Endothelial cell of umbilical vein (primary cell): ENCODE measurements around the gene MRPL24.

Source experiments
- EZH2 ChIP-seq: IDR thresholded peaks from 2 replicates; pipeline ENCODE4 v1.6.1; 2012; ENCODE audit warnings: borderline replicate concordance, low read depth, mild to moderate bottlenecking, moderate library complexity, low read length, inconsistent platforms; ENCODE audit not compliant: severe bottlenecking
- FOS ChIP-seq: IDR thresholded peaks from 2 replicates; pipeline ENCODE4 v1.6.1; 2011; ENCODE audit warnings: mild to moderate bottlenecking, low read length, moderate library complexity, borderline replicate concordance; ENCODE audit not compliant: insufficient read depth
- JUN ChIP-seq: IDR thresholded peaks from 2 replicates; pipeline ENCODE4 v1.6.1; 2011; ENCODE audit warnings: borderline replicate concordance, low read depth; ENCODE audit not compliant: insufficient read length, insufficient read depth
- POLR2A ChIP-seq: IDR thresholded peaks from 2 replicates; pipeline ENCODE4 v1.6.1; 2012; ENCODE audit warnings: low read depth, mild to moderate bottlenecking, control low read depth, low read length
- POLR2AphosphoS5 ChIP-seq: IDR thresholded peaks from 2 replicates; pipeline ENCODE4 v1.6.1; 2012; ENCODE audit warnings: low read depth, mild to moderate bottlenecking, control low read depth, low read length, moderate library complexity; ENCODE audit not compliant: insufficient read depth
- TF ChIP-seq, protein P1 (sequence below), 2 donors: IDR thresholded peaks; 1 replicate in 1 of 2; 2 replicates in 1 of 2; pipeline ENCODE4 v1.5.1; 2011; ENCODE audit warnings: low read length in 2 of 2, mild to moderate bottlenecking in 2 of 2, moderate library complexity in 2 of 2, control low read depth in 1 of 2, inconsistent platforms in 1 of 2, low read depth in 1 of 2; ENCODE audit not compliant: insufficient read depth in 1 of 2; ENCODE audit errors: extremely low read depth in 1 of 2

- TF ChIP-seq, protein P1, sequence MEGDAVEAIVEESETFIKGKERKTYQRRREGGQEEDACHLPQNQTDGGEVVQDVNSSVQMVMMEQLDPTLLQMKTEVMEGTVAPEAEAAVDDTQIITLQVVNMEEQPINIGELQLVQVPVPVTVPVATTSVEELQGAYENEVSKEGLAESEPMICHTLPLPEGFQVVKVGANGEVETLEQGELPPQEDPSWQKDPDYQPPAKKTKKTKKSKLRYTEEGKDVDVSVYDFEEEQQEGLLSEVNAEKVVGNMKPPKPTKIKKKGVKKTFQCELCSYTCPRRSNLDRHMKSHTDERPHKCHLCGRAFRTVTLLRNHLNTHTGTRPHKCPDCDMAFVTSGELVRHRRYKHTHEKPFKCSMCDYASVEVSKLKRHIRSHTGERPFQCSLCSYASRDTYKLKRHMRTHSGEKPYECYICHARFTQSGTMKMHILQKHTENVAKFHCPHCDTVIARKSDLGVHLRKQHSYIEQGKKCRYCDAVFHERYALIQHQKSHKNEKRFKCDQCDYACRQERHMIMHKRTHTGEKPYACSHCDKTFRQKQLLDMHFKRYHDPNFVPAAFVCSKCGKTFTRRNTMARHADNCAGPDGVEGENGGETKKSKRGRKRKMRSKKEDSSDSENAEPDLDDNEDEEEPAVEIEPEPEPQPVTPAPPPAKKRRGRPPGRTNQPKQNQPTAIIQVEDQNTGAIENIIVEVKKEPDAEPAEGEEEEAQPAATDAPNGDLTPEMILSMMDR (IDR thresholded peaks at IDR 0.05; ENCODE audit: extremely low read depth in 1 of 2, insufficient read depth in 1 of 2, low read depth in 1 of 2, low read length in 2 of 2) = no peak
- TF ChIP-seq EZH2 (no peak), POLR2AphosphoS5 (no peak), FOS (no peak), POLR2A (no peak), JUN (no peak)
Measured at GRCh38 chr1:156689953-156690674, 50.8 kb downstream of the MRPL24 start.
